Neural cell (in vitro differentiated cells): ENCODE measurements around the gene LENEP. TPM values are rescaled to one million over a fixed set of nuclear protein-coding genes. Genes with fewer than 3 reads are reported as not detected.

Experiments
- H2AFZ ChIP-seq: fragments of 200-600, 300-800 bp; sonication (generic), shearing (Covaris generic); 2 replicates; pipeline ENCODE4 v1.6.0; 2014; ENCODE audit warnings: low read depth, mild to moderate bottlenecking, antibody characterized with exemption, low read length, moderate library complexity
- H3F3A ChIP-seq: fragments of 200-600 bp; shearing (Covaris generic); 2 replicates; pipeline ENCODE4 v1.6.1; 2016; ENCODE audit warnings: mild to moderate bottlenecking, moderate library complexity, mixed read lengths, antibody characterized with exemption, low read length; ENCODE audit not compliant: insufficient read depth, poor library complexity, severe bottlenecking
- H3K27ac ChIP-seq: fragments of 200-600, 300-800 bp; sonication (generic), shearing (Covaris generic); 2 replicates; pipeline ENCODE4 v1.5.1; 2014; ENCODE audit warnings: mild to moderate bottlenecking, low read length, moderate library complexity
- H3K27me3 ChIP-seq: fragments of 300-800, 200-600 bp; sonication (generic), shearing (Covaris generic); 2 replicates; pipeline ENCODE4 v1.6.0; 2014; ENCODE audit warnings: mild to moderate bottlenecking, low read depth, low read length, moderate library complexity; ENCODE audit not compliant: insufficient read depth
- H3K36me3 ChIP-seq: fragments of 300-800, 200-600 bp; sonication (generic), shearing (Covaris generic); 2 replicates; pipeline ENCODE4 v1.5.1; 2014; ENCODE audit warnings: mild to moderate bottlenecking, antibody characterized with exemption, low read length, moderate library complexity; ENCODE audit not compliant: insufficient read depth
- H3K4me2 ChIP-seq: fragments of 300-800, 200-600 bp; sonication (generic), shearing (Covaris generic); 2 replicates; pipeline ENCODE4 v1.6.0; 2014; ENCODE audit warnings: mild to moderate bottlenecking, low read length
- H3K4me3 ChIP-seq: fragments of 300-800, 200-600 bp; sonication (generic), shearing (Covaris generic); 2 replicates; pipeline ENCODE4 v1.5.1; 2014; ENCODE audit warnings: mild to moderate bottlenecking, low read length, moderate library complexity
- H3K79me2 ChIP-seq: fragments of 200-600 bp; shearing (Covaris generic); replicated peaks from 2 replicates; pipeline ENCODE4 v1.6.0; 2014; ENCODE audit warnings: mild to moderate bottlenecking, low read length, moderate library complexity; ENCODE audit not compliant: insufficient read depth
- H3K9ac ChIP-seq: fragments of 300-800, 200-600 bp; sonication (generic), shearing (Covaris generic); 2 replicates; pipeline ENCODE4 v1.6.1; 2016; ENCODE audit warnings: mild to moderate bottlenecking, low read length, mixed read lengths
- H3K9me2 ChIP-seq: fragments of 200-600 bp; shearing (Covaris generic); 2 replicates; pipeline ENCODE4 v1.6.1; 2016; ENCODE audit warnings: mild to moderate bottlenecking, low read length, mixed read lengths; ENCODE audit not compliant: insufficient read depth
- H3K9me3 ChIP-seq: fragments of 200-600, 300-800 bp; sonication (generic), shearing (Covaris generic); 2 replicates; pipeline ENCODE4 v1.6.1; 2016; ENCODE audit warnings: mild to moderate bottlenecking, mixed run types, low read length, moderate library complexity, mixed read lengths
- H4K20me1 ChIP-seq: fragments of 200-600 bp; shearing (Covaris generic); 2 replicates; pipeline ENCODE4 v1.6.1; 2016; ENCODE audit warnings: mild to moderate bottlenecking, mixed run types; ENCODE audit not compliant: insufficient read depth
- CTCF ChIP-seq: fragments of 450-650 bp; IDR thresholded peaks from 2 replicates; pipeline ENCODE4 v1.5.1; 2014; ENCODE audit warnings: antibody characterized with exemption, mild to moderate bottlenecking, moderate library complexity; ENCODE audit not compliant: poor library complexity, severe bottlenecking
- EP300 ChIP-seq: fragments of 450-650 bp; conservative IDR thresholded peaks from 2 replicates; pipeline ENCODE4 v1.6.1; 2014; ENCODE audit warnings: antibody characterized with exemption, mild to moderate bottlenecking, moderate library complexity; ENCODE audit not compliant: poor library complexity, severe bottlenecking
- EZH2 ChIP-seq: fragments of 200-600, 300-800 bp; shearing (Covaris generic), sonication (generic); IDR thresholded peaks from 2 replicates; pipeline ENCODE4 v1.6.1; 2014; ENCODE audit warnings: antibody characterized with exemption, low read length, borderline replicate concordance, mild to moderate bottlenecking; ENCODE audit not compliant: insufficient read depth, poor library complexity, severe bottlenecking
- MXI1 ChIP-seq: fragments of 450-650 bp; conservative IDR thresholded peaks from 2 replicates; pipeline ENCODE4 v1.6.1; 2014; ENCODE audit warnings: antibody characterized with exemption, mild to moderate bottlenecking; ENCODE audit not compliant: poor library complexity, severe bottlenecking
- POLR2AphosphoS5 ChIP-seq: IDR thresholded peaks from 2 replicates; pipeline ENCODE4 v1.6.1; 2012
- RAD21 ChIP-seq: fragments of 450-650 bp; conservative IDR thresholded peaks from 2 replicates; pipeline ENCODE4 v1.6.1; 2014; ENCODE audit warnings: antibody characterized with exemption, mild to moderate bottlenecking, moderate library complexity
- REST ChIP-seq: IDR thresholded peaks from 2 replicates; pipeline ENCODE4 v1.6.1; 2012; ENCODE audit warnings: borderline replicate concordance
- SMC3 ChIP-seq: fragments of 450-650 bp; conservative IDR thresholded peaks from 2 replicates; pipeline ENCODE4 v1.6.1; 2014; ENCODE audit warnings: antibody characterized with exemption, mild to moderate bottlenecking, moderate library complexity; ENCODE audit not compliant: poor library complexity
- TAF1 ChIP-seq: IDR thresholded peaks from 2 replicates; pipeline ENCODE4 v1.6.1; 2012; ENCODE audit warnings: low read depth
- polyA plus RNA-seq: library from polyadenylated mRNA; depleted of rRNA; stranded (reverse); fragments of >200 nt; gene quantifications from 2 replicates; pipeline ENCODE4 v1.2.3, GENCODE V29; 2014

LENEP gene
- polyA plus RNA-seq, 1 donor from 2014 or later = not detected

DNA sequence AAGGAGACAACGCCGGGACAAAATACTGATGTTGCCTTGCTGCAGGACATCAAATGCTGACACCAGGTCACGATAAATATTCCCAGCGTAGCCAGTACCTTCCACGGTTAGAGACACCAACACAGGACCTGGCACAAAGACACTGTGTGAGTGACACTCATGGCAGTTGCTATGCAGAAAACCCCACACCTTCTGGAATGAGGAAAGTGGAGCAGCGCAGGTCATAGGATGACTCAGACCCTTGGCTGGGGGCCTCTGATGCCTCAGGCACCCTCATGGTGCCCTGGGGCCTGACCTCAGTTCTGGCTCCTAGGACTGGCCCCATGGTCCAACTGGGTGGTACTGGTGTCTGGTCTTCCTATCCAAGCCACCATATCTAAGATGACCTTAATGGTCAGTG is 33.2 kb downstream of the LENEP start:
- TF ChIP-seq EP300 (no peak), REST (no peak)
- Histone ChIP-seq H3K9ac (no peak overlapping the region), H3K79me2 (no peaks in the 10 kb centered on the region), H3K4me3 (no peak overlapping the region), H3K9me3 (no peaks in the 10 kb centered on the region), H3K4me2 (no peak overlapping the region), H3K9me2 (no peaks in the 10 kb centered on the region), H3K27ac (no peak overlapping the region), H3K36me3 (no peaks in the 10 kb centered on the region), H3F3A (no peaks in the 10 kb centered on the region), H3K27me3 (no peaks in the 10 kb centered on the region), H4K20me1 (no peaks in the 10 kb centered on the region), H2AFZ (no peak overlapping the region)

DNA sequence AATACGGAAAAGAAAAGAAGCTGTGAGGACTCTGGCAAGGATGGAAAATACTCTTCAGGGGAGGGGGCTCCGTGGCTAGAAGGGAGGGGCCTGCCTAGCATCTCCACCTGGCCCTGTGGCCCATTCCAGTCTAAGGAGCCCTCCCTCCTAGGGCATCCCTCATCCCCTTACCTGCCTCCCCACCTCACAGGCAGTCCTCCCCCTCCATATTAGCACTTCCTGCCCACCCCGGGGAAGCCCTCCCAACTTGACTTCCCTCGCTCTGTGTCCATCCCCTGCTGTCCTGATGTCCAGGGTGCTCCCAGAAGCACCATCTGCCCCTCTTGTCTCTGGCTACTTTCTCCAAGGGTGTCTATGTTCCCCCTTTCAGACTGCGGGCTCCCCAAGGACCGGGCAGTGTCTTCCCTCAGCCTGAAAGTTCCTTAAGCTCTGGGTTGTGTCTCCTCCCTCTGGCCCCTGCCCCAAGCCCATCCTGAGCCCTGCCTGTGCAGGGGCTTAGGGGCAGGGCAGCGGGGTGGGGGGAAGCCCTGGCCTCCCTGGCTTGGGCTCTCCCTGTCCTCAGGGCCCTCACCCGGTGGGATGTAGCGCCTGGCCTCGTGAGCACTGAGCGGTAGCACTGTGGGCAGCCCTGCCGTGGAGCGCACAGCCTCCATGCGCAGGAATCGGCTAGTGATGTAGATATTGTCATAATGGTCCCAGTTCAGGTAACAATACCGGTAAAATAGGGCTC is 36.3 kb downstream of the LENEP start:
- H3K4me2 ChIP-seq = no peak overlapping the region
- no peaks in the 10 kb centered on the region for H3K27me3 ChIP-seq
- no peaks in the 10 kb centered on the region for H4K20me1 ChIP-seq
- H3K9me3 ChIP-seq = no peaks in the 10 kb centered on the region
- H3K36me3 ChIP-seq = no peaks in the 10 kb centered on the region
- H3F3A ChIP-seq = no peaks in the 10 kb centered on the region
- H3K9me2 ChIP-seq = no peaks in the 10 kb centered on the region
- no peak for TF ChIP-seq RAD21
- TF ChIP-seq SMC3 = no peak
- no peak for TF ChIP-seq CTCF
- TF ChIP-seq POLR2AphosphoS5 = no peak
- no peak for TF ChIP-seq MXI1
- TF ChIP-seq EP300 = no peak
- H3K9ac ChIP-seq = no peak overlapping the region
- no peak overlapping the region for H3K27ac ChIP-seq
- H3K4me3 ChIP-seq = no peak overlapping the region
- no peaks in the 10 kb centered on the region for H3K79me2 ChIP-seq
- no peak overlapping the region for H2AFZ ChIP-seq

- H3F3A ChIP-seq = no peaks in the 10 kb centered on the region
- H3K9me3 ChIP-seq = no peaks in the 10 kb centered on the region
- H3K4me2 ChIP-seq = no peak overlapping the region
- no peak overlapping the region for H3K27ac ChIP-seq
- H2AFZ ChIP-seq = no peak overlapping the region
- no peaks in the 10 kb centered on the region for H3K27me3 ChIP-seq
- no peak overlapping the region for H3K9ac ChIP-seq
- H4K20me1 ChIP-seq = no peaks in the 10 kb centered on the region
- no peaks in the 10 kb centered on the region for H3K36me3 ChIP-seq
- no peaks in the 10 kb centered on the region for H3K9me2 ChIP-seq
- no peaks in the 10 kb centered on the region for H3K79me2 ChIP-seq
- H3K4me3 ChIP-seq = no peak overlapping the region
- TF ChIP-seq POLR2AphosphoS5 (no peak), CTCF (no peak), TAF1 (no peak), EZH2 (no peak), SMC3 (no peak), EP300 (no peak), REST (no peak), MXI1 (no peak), RAD21 (no peak)
These were observed 36.9 kb downstream of the LENEP start for GRCh38 chr1:155030243-155030795.
